ENCODE data around the gene GNMT. TPM values are rescaled to one million over a fixed set of nuclear protein-coding genes. Genes with fewer than 3 reads are reported as not detected.

The GNMT gene
- total and polyA plus RNA-seq, 9 of the 15 experiments (the other 6 are each of a cell fraction or from before 2014, with no cell fraction given), result 0.11 to 0.29 (median 0.15) TPM; not detected in 6

DNA sequence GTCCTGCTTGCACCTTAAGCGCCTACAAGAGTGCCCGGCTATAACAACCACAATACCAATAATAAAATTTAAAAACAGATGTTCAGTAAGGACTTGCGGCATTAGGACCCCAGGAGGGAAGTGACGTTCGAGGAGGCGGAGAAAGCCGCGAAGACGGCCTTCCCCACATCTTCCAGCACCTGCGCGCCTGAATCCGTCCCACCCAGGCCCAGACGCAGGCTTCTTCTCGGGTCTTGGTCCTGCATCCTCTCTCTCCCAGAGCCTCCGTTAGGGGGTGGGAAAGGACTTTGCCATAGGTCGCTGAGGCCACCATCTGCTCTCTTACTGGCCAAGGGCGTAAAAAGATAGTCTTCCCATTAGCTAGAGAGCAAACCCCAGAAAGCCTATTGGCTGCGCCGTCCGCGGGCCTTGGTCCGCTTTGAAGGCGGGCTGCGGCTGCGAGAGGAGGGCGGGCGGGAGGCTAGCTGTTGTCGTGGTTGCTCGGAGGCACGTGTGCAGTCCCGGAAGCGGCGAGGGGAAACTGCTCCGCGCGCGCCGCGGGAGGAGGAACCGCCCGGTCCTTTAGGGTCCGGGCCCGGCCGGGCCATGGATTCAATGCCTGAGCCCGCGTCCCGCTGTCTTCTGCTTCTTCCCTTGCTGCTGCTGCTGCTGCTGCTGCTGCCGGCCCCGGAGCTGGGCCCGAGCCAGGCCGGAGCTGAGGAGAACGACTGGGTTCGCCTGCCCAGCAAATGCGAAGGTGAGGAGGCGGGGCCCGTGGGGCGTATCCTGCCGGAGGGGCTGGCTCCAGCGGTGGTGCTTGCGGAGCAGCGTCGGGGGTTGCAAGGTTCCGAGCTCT, 31.4 kb upstream of the GNMT start, which contains the start of gene CNPY3 (continued):
- TF ChIP-seq, protein P1, sequence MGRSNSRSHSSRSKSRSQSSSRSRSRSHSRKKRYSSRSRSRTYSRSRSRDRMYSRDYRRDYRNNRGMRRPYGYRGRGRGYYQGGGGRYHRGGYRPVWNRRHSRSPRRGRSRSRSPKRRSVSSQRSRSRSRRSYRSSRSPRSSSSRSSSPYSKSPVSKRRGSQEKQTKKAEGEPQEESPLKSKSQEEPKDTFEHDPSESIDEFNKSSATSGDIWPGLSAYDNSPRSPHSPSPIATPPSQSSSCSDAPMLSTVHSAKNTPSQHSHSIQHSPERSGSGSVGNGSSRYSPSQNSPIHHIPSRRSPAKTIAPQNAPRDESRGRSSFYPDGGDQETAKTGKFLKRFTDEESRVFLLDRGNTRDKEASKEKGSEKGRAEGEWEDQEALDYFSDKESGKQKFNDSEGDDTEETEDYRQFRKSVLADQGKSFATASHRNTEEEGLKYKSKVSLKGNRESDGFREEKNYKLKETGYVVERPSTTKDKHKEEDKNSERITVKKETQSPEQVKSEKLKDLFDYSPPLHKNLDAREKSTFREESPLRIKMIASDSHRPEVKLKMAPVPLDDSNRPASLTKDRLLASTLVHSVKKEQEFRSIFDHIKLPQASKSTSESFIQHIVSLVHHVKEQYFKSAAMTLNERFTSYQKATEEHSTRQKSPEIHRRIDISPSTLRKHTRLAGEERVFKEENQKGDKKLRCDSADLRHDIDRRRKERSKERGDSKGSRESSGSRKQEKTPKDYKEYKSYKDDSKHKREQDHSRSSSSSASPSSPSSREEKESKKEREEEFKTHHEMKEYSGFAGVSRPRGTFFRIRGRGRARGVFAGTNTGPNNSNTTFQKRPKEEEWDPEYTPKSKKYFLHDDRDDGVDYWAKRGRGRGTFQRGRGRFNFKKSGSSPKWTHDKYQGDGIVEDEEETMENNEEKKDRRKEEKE (IDR thresholded peaks at IDR 0.05; ENCODE audit: borderline replicate concordance in 1 of 2, control insufficient read depth in 1 of 2, low read depth in 2 of 2, low read length in 1 of 2), result no peak
- TF ChIP-seq MTA1 (IDR thresholded peaks at IDR 0.05; ENCODE audit: borderline replicate concordance) (no peak), NR4A1 (CRISPR knock-in tag; IDR thresholded peaks at IDR 0.05) (no peak), NR4A1 (tag; IDR thresholded peaks at IDR 0.05) (peak; percentile 70; the same call in 1 of the 2 replicates), KDM4B (IDR thresholded peaks at IDR 0.05; ENCODE audit: borderline replicate concordance in 2 of 2, low read depth in 1 of 2) (no peak; a peak in 1 of 4 replicates)
- TF ChIP-seq, protein P2, sequence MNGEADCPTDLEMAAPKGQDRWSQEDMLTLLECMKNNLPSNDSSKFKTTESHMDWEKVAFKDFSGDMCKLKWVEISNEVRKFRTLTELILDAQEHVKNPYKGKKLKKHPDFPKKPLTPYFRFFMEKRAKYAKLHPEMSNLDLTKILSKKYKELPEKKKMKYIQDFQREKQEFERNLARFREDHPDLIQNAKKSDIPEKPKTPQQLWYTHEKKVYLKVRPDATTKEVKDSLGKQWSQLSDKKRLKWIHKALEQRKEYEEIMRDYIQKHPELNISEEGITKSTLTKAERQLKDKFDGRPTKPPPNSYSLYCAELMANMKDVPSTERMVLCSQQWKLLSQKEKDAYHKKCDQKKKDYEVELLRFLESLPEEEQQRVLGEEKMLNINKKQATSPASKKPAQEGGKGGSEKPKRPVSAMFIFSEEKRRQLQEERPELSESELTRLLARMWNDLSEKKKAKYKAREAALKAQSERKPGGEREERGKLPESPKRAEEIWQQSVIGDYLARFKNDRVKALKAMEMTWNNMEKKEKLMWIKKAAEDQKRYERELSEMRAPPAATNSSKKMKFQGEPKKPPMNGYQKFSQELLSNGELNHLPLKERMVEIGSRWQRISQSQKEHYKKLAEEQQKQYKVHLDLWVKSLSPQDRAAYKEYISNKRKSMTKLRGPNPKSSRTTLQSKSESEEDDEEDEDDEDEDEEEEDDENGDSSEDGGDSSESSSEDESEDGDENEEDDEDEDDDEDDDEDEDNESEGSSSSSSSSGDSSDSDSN (IDR thresholded peaks at IDR 0.05; ENCODE audit: borderline replicate concordance in 1 of 2, low read depth in 2 of 2, low read length in 2 of 2), result peak; percentile 81 to 92
- TF ChIP-seq, protein P3, sequence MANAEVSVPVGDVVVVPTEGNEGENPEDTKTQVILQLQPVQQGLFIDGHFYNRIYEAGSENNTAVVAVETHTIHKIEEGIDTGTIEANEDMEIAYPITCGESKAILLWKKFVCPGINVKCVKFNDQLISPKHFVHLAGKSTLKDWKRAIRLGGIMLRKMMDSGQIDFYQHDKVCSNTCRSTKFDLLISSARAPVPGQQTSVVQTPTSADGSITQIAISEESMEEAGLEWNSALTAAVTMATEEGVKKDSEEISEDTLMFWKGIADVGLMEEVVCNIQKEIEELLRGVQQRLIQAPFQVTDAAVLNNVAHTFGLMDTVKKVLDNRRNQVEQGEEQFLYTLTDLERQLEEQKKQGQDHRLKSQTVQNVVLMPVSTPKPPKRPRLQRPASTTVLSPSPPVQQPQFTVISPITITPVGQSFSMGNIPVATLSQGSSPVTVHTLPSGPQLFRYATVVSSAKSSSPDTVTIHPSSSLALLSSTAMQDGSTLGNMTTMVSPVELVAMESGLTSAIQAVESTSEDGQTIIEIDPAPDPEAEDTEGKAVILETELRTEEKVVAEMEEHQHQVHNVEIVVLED (CRISPR knock-in tag; IDR thresholded peaks at IDR 0.05), result peak; percentile 56
- TF ChIP-seq, protein P4, sequence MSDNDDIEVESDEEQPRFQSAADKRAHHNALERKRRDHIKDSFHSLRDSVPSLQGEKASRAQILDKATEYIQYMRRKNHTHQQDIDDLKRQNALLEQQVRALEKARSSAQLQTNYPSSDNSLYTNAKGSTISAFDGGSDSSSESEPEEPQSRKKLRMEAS (CRISPR knock-in tag; IDR thresholded peaks at IDR 0.05), result peak; percentile 98
- TF ChIP-seq, protein P5, sequence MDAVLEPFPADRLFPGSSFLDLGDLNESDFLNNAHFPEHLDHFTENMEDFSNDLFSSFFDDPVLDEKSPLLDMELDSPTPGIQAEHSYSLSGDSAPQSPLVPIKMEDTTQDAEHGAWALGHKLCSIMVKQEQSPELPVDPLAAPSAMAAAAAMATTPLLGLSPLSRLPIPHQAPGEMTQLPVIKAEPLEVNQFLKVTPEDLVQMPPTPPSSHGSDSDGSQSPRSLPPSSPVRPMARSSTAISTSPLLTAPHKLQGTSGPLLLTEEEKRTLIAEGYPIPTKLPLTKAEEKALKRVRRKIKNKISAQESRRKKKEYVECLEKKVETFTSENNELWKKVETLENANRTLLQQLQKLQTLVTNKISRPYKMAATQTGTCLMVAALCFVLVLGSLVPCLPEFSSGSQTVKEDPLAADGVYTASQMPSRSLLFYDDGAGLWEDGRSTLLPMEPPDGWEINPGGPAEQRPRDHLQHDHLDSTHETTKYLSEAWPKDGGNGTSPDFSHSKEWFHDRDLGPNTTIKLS (IDR thresholded peaks at IDR 0.05; ENCODE audit: borderline replicate concordance, low read depth), result peak; percentile 90
- TF ChIP-seq, protein P6, sequence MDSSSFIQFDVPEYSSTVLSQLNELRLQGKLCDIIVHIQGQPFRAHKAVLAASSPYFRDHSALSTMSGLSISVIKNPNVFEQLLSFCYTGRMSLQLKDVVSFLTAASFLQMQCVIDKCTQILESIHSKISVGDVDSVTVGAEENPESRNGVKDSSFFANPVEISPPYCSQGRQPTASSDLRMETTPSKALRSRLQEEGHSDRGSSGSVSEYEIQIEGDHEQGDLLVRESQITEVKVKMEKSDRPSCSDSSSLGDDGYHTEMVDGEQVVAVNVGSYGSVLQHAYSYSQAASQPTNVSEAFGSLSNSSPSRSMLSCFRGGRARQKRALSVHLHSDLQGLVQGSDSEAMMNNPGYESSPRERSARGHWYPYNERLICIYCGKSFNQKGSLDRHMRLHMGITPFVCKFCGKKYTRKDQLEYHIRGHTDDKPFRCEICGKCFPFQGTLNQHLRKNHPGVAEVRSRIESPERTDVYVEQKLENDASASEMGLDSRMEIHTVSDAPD (CRISPR knock-in tag; IDR thresholded peaks at IDR 0.05), result no peak
- TF ChIP-seq, protein P7, sequence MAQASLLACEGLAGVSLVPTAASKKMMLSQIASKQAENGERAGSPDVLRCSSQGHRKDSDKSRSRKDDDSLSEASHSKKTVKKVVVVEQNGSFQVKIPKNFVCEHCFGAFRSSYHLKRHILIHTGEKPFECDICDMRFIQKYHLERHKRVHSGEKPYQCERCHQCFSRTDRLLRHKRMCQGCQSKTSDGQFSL (CRISPR knock-in tag; IDR thresholded peaks at IDR 0.05), result no peak
- TF ChIP-seq, protein P7 (tag; IDR thresholded peaks at IDR 0.05), result no peak

Data from K562 (cell line).